Smooth muscle cell (in vitro differentiated cells): ENCODE results near the gene MKLN1. TPM values are rescaled to one million over a fixed set of nuclear protein-coding genes. Genes with fewer than 3 reads are reported as not detected.
"Not testable (repeated sequence)": the region's sequence is repeated elsewhere in the genome, so short reads cannot be mapped to it uniquely, and the experiment has no call there.

Experiments
- DNase-seq: peaks from one replicate; lab custom pipeline; 2025; ENCODE audit not compliant: unreplicated experiment; lab: John Stamatoyannopoulos, UW
- H2AFZ ChIP-seq: fragments of 200-600 bp; sonication (generic); 2 replicates; pipeline ENCODE4 v1.6.0; 2016; ENCODE audit warnings: antibody characterized with exemption, low read depth, mild to moderate bottlenecking
- H3F3A ChIP-seq: fragments of 200-600 bp; sonication (generic); 2 replicates; pipeline ENCODE4 v1.6.0; 2017; ENCODE audit warnings: antibody characterized with exemption, low read depth
- H3K27ac ChIP-seq: fragments of 200-600 bp; sonication (generic); 2 replicates; pipeline ENCODE4 v1.5.1; 2016; ENCODE audit warnings: low read depth, mild to moderate bottlenecking
- H3K27me3 ChIP-seq: fragments of 200-600 bp; sonication (generic); 2 replicates; pipeline ENCODE4 v1.6.1; 2016; ENCODE audit warnings: low read depth, mild to moderate bottlenecking
- H3K36me3 ChIP-seq: fragments of 200-600 bp; sonication (generic); 2 replicates; pipeline ENCODE4 v1.5.1; 2016; ENCODE audit warnings: low read depth
- H3K4me1 ChIP-seq: fragments of 200-600 bp; sonication (generic); 2 replicates; pipeline ENCODE4 v1.5.1; 2016; ENCODE audit warnings: low read depth
- H3K4me2 ChIP-seq: fragments of 200-600 bp; sonication (generic); 2 replicates; pipeline ENCODE4 v1.6.0; 2016; ENCODE audit warnings: mild to moderate bottlenecking
- H3K4me3 ChIP-seq: fragments of 200-600 bp; sonication (generic); 2 replicates; pipeline ENCODE4 v1.5.1; 2016; ENCODE audit warnings: mild to moderate bottlenecking
- H3K79me2 ChIP-seq: fragments of 200-600 bp; sonication (generic); 2 replicates; pipeline ENCODE4 v1.6.0; 2016; ENCODE audit warnings: low read depth, mild to moderate bottlenecking
- H3K9ac ChIP-seq: fragments of 200-600 bp; sonication (generic); 2 replicates; pipeline ENCODE4 v1.6.0; 2016; ENCODE audit warnings: low read depth
- H3K9me3 ChIP-seq: fragments of 200-600 bp; sonication (generic); replicated peaks from 2 replicates; pipeline ENCODE4 v1.5.1; 2016; ENCODE audit warnings: low read depth
- H4K20me1 ChIP-seq: fragments of 200-600 bp; sonication (generic); 2 replicates; pipeline ENCODE4 v1.6.0; 2016; ENCODE audit warnings: low read depth
- WGBS: methylation state at CpG from one replicate; pipeline ENCODE4 v1.1.7; 2016; ENCODE audit warnings: low lambda C conversion rate; 5-methylcytosine and 5-hydroxymethylcytosine counted together
- polyA plus RNA-seq: library from polyadenylated mRNA; unstranded; fragments of >200 nt; fragmentation: Nextera tagmentation; extraction: Ambion mirVana; gene quantifications from 2 replicates; pipeline ENCODE4 v1.2.1, GENCODE V29; 2016
- total RNA-seq: library from RNA; depleted of rRNA; stranded (reverse); fragments of >200 nt; gene quantifications from 2 replicates; pipeline ENCODE4 v1.2.3, GENCODE V29; 2014
- TF ChIP-seq, protein P1 (sequence below): fragments of 200-600 bp; sonication (generic); IDR thresholded peaks from 2 replicates; pipeline ENCODE4 v1.5.1; 2017; ENCODE audit warnings: borderline replicate concordance, mild to moderate bottlenecking, antibody characterized with exemption; ENCODE audit not compliant: insufficient read depth, poor library complexity, severe bottlenecking

The MKLN1 gene
- total and polyA plus RNA-seq, 2 experiments from 2014 or later = 26.3 to 45.3 TPM

DNA sequence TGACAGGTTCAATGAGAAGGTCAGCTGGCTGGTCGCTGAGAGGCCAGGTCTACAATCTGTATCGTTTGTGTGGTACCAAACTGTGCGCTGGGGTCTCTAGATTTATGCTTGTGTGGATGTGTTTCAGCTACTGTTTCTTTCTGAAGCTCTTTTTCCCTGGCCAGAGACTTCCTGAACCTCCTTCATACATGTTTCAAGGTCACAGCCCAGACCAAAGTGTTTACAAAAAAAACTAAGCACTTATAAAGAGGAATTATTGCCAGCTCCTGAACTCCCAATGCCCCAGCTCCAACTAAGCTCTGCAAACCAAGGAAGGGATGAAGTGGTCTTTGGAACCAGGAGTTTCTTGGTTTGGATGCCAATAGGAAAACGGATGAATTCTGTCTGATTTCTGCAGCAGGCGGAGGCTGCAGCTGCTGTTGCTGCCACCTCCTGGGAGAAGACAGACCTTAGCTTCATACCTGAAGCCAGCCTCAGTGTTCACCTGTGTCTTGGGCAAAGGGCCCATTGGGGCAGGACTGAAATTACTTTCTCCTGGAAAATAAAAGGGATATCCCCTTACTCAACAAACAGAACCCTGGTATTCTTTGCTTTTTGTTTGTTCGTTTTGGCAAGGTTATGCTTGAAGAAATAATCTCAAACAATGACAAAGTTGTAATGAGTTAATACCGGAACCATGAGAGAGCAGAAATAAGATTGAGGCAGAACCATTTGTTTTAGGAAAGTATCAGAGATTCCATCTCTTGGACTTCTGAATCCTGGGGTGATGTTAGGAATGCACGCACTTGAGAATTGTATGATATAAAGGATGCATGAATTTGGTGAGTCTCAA, 24.6 kb upstream of the MKLN1 start:
- 74% methylated on average over 8 of the region's 8 CpGs for WGBS
- TF ChIP-seq, protein P1, sequence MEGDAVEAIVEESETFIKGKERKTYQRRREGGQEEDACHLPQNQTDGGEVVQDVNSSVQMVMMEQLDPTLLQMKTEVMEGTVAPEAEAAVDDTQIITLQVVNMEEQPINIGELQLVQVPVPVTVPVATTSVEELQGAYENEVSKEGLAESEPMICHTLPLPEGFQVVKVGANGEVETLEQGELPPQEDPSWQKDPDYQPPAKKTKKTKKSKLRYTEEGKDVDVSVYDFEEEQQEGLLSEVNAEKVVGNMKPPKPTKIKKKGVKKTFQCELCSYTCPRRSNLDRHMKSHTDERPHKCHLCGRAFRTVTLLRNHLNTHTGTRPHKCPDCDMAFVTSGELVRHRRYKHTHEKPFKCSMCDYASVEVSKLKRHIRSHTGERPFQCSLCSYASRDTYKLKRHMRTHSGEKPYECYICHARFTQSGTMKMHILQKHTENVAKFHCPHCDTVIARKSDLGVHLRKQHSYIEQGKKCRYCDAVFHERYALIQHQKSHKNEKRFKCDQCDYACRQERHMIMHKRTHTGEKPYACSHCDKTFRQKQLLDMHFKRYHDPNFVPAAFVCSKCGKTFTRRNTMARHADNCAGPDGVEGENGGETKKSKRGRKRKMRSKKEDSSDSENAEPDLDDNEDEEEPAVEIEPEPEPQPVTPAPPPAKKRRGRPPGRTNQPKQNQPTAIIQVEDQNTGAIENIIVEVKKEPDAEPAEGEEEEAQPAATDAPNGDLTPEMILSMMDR = peak; percentile 34
- DNase-seq = no peak

DNA sequence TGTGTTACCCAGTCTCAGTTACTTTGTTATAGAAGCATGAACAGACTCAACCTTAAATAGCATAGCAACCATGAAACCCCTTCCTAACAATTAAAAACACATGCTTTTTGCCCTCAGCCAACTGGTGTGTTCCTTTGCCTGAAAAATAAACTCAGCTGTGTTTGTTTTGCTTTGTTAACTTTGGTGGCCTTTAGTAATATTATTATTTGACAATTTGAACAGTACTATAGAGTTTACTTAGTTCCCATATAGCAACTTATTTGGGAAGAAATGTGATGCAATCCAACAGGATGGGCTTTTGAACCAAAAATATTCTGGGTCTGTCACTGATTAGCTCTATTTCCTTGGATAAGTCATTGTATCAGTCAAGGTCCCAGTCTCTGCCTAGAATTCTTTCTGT, 22.5 kb upstream of the MKLN1 start:
- Histone ChIP-seq H3K9me3 (peaks cover 4% of the 10 kb centered on the region), H3K27ac (no peak overlapping the region), H3K9ac (no peak overlapping the region), H3K79me2 (no peaks in the 10 kb centered on the region), H4K20me1 (no peaks in the 10 kb centered on the region), H3K4me2 (no peak overlapping the region), H3K27me3 (no peaks in the 10 kb centered on the region), H3K4me1 (no peaks in the 10 kb centered on the region), H3K4me3 (no peak overlapping the region), H2AFZ (no peak overlapping the region), H3K36me3 (no peaks in the 10 kb centered on the region), H3F3A (no peaks in the 10 kb centered on the region)
- DNase-seq = no peak
- TF ChIP-seq, protein P1 = no peak

More for the DNA sequence above, 24.6 kb upstream of the MKLN1 start:
- H2AFZ ChIP-seq = no peak overlapping the region
- no peaks in the 10 kb centered on the region for H3K36me3 ChIP-seq
- peaks cover 4% of the 10 kb centered on the region for H3K9me3 ChIP-seq
- no peak overlapping the region for H3K9ac ChIP-seq
- H3K27ac ChIP-seq = no peak overlapping the region
- no peaks in the 10 kb centered on the region for H3K4me1 ChIP-seq
- H3F3A ChIP-seq = no peaks in the 10 kb centered on the region
- H3K27me3 ChIP-seq = no peaks in the 10 kb centered on the region
- H4K20me1 ChIP-seq = no peaks in the 10 kb centered on the region
- H3K4me2 ChIP-seq = no peak overlapping the region
- H3K79me2 ChIP-seq = no peaks in the 10 kb centered on the region
- no peak overlapping the region for H3K4me3 ChIP-seq

DNA sequence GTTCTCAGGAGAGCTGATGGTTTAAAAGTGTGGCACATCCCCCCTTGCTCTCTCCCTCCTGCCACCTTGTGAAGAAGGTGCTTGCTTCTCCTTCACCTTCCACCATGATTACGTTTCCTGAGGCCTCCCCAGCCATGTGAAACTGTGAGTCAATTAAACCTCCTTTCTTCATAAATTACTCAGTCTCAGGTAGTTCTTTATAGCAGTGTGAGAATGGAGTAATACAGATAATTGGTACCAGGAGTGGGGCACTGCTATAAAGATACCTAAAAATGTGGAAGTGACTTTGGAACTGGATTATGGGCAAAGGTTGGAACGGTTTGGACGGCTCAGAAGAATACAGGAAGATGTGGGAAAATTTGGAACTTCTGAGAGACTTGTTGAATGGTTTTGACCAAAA, 21.6 kb upstream of the MKLN1 start:
- not testable (repeated sequence) for H2AFZ ChIP-seq, H4K20me1 ChIP-seq, H3K4me1 ChIP-seq, H3K9ac ChIP-seq, H3K4me2 ChIP-seq, H3K79me2 ChIP-seq, H3K4me3 ChIP-seq, H3K9me3 ChIP-seq, H3K27ac ChIP-seq, H3F3A ChIP-seq, H3K36me3 ChIP-seq, DNase-seq, H3K27me3 ChIP-seq
- WGBS = 94% methylated on average over 3 of the region's 3 CpGs

DNA sequence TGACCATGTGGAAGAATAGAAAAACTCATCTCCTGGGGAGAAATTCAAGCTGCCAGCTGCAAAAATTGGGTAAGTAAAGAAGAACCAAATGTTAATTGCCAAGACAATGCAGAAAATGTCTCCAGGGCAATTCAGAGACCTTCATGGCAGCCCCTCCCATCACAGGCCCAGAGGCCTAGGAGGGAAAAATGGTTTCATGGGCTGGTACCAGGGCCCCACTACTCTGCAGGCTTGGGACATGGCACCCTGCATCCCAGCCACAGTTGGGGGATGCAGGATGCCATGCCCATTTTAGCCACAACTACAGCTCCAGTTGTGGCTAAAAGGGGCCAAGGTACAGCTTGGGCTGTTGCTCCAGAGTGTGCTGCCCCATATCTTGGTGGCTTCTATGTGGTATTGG, 20.9 kb upstream of the MKLN1 start:
- no peak for DNase-seq
- no peak overlapping the region for H3K9ac ChIP-seq
- no peak overlapping the region for H3K4me3 ChIP-seq
- H3K9me3 ChIP-seq = peaks cover 4% of the 10 kb centered on the region
- H3K4me2 ChIP-seq = no peak overlapping the region
- TF ChIP-seq, protein P1 = no peak
- no peaks in the 10 kb centered on the region for H3K36me3 ChIP-seq
- no peak overlapping the region for H2AFZ ChIP-seq
- no peaks in the 10 kb centered on the region for H3K27me3 ChIP-seq
- H4K20me1 ChIP-seq = no peaks in the 10 kb centered on the region
- H3K4me1 ChIP-seq = no peaks in the 10 kb centered on the region
- no peak overlapping the region for H3K27ac ChIP-seq
- no peaks in the 10 kb centered on the region for H3K79me2 ChIP-seq
- H3F3A ChIP-seq = no peaks in the 10 kb centered on the region
